ENCODE results near the gene EP400.
"Not testable (repeated sequence)": the region's sequence is repeated elsewhere in the genome, so short reads cannot be mapped to it uniquely, and the experiment has no call there.

Gene EP400

DNA sequence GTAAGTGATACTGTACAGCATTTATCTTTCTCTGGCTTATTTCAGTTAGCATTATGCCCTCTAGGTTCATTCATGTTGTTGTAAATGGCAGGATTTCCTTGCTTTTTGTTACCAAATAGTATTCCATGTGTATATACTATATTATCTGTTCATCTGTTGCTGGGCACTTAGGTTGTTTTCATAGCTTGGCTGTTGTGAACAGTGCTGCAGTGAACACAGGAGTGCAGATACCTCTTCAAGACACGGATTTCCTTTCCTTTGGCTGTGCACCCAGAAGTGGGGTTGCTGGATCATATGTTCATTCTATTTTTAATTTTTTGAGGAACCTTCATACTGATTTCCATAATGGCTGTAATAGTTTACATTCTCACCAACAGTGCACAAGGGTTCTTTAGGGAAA, 21.5 kb downstream of the EP400 start:
- no peaks in the 10 kb centered on the region for H3K9me3 ChIP-seq (ENCODE audit: control insufficient read depth in 2 of 2, low read length in 2 of 2)
- no peak overlapping the region for H3K27ac ChIP-seq (ENCODE audit: low read depth in 2 of 2, low read length in 2 of 2)
- no peak overlapping the region for H3K9ac ChIP-seq (ENCODE audit: low read depth in 1 of 2, low read length in 2 of 2)

GRCh38 chr12:131975228-131975627, 25.5 kb downstream of the EP400 start:
- Histone ChIP-seq H3K27ac (ENCODE audit: low read depth in 2 of 2, low read length in 2 of 2) (no peak overlapping the region), H3K4me1 (ENCODE audit: control insufficient read depth in 2 of 2, insufficient read depth in 2 of 2, low read length in 2 of 2) (no peaks in the 10 kb centered on the region), H3K4me3 (ENCODE audit: low read length in 2 of 2) (no peak overlapping the region), H3K27me3 (ENCODE audit: control insufficient read depth in 2 of 2, insufficient read depth in 2 of 2, low read length in 2 of 2) (no peaks in the 10 kb centered on the region), H3K9ac (ENCODE audit: low read depth in 1 of 2, low read length in 2 of 2) (no peak overlapping the region), H3K9me3 (ENCODE audit: control insufficient read depth in 2 of 2, low read length in 2 of 2) (no peaks in the 10 kb centered on the region), H3K36me3 (ENCODE audit: control insufficient read depth in 2 of 2, insufficient read depth in 2 of 2, low read length in 2 of 2) (peaks cover 6% of the 10 kb centered on the region in 2 donors)

More for the DNA sequence above, 21.5 kb downstream of the EP400 start:
- Histone ChIP-seq H3K36me3 (ENCODE audit: control insufficient read depth in 2 of 2, insufficient read depth in 2 of 2, low read length in 2 of 2) (no peaks in the 10 kb centered on the region), H3K4me1 (ENCODE audit: control insufficient read depth in 2 of 2, insufficient read depth in 2 of 2, low read length in 2 of 2) (no peaks in the 10 kb centered on the region), H3K4me3 (ENCODE audit: low read length in 2 of 2) (no peak overlapping the region), H3K27me3 (ENCODE audit: control insufficient read depth in 2 of 2, insufficient read depth in 2 of 2, low read length in 2 of 2) (no peaks in the 10 kb centered on the region)

- H3K36me3 ChIP-seq (ENCODE audit: control insufficient read depth in 2 of 2, insufficient read depth in 2 of 2, low read length in 2 of 2) = peaks cover 30 to 36% of the 10 kb centered on the region in 2 donors
- H3K27ac ChIP-seq (ENCODE audit: low read depth in 2 of 2, low read length in 2 of 2) = no peak overlapping the region
- no peaks in the 10 kb centered on the region for H3K27me3 ChIP-seq (ENCODE audit: control insufficient read depth in 2 of 2, insufficient read depth in 2 of 2, low read length in 2 of 2)
- no peaks in the 10 kb centered on the region for H3K9me3 ChIP-seq (ENCODE audit: control insufficient read depth in 2 of 2, low read length in 2 of 2)
- H3K4me3 ChIP-seq (ENCODE audit: low read length in 2 of 2) = no peak overlapping the region
- H3K9ac ChIP-seq (ENCODE audit: low read depth in 1 of 2, low read length in 2 of 2) = no peak overlapping the region
- H3K4me1 ChIP-seq (ENCODE audit: control insufficient read depth in 2 of 2, insufficient read depth in 2 of 2, low read length in 2 of 2) = no peaks in the 10 kb centered on the region
Observed at GRCh38 chr12:131979606-131980005, 29.9 kb downstream of the EP400 start.

DNA sequence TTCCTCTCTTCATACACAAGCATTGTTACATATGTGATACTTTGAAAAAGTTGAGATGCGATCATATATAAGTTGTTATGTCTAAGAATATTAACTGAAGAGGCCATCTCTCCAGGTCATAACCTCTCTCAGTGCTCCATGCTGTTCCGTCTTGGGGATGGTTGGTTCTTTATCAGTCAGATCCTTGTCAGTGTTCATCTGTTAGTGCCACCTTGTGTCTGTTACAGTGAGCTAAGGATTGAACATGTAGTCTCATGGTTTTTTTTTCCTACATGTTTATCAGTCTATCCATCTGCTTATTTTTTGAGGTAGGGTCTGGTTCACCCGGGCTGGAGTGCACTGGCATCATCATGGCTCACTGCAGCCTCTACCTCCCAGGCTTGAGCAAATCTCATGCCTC, 30.5 kb downstream of the EP400 start:
- Histone ChIP-seq H3K9ac (ENCODE audit: low read depth in 1 of 2, low read length in 2 of 2) (no peak overlapping the region), H3K4me1 (ENCODE audit: control insufficient read depth in 2 of 2, insufficient read depth in 2 of 2, low read length in 2 of 2) (no peaks in the 10 kb centered on the region), H3K36me3 (ENCODE audit: control insufficient read depth in 2 of 2, insufficient read depth in 2 of 2, low read length in 2 of 2) (peaks cover 30 to 40% of the 10 kb centered on the region in 2 donors), H3K27me3 (ENCODE audit: control insufficient read depth in 2 of 2, insufficient read depth in 2 of 2, low read length in 2 of 2) (no peaks in the 10 kb centered on the region), H3K27ac (ENCODE audit: low read depth in 2 of 2, low read length in 2 of 2) (no peak overlapping the region), H3K4me3 (ENCODE audit: low read length in 2 of 2) (no peak overlapping the region), H3K9me3 (ENCODE audit: control insufficient read depth in 2 of 2, low read length in 2 of 2) (no peaks in the 10 kb centered on the region)

GRCh38 chr12:131981388-131981787, 31.6 kb downstream of the EP400 start:
- H3K4me1 ChIP-seq (ENCODE audit: control insufficient read depth in 2 of 2, insufficient read depth in 2 of 2, low read length in 2 of 2) = no peaks in the 10 kb centered on the region
- no peak overlapping the region for H3K27ac ChIP-seq (ENCODE audit: low read depth in 2 of 2, low read length in 2 of 2)
- H3K27me3 ChIP-seq (ENCODE audit: control insufficient read depth in 2 of 2, insufficient read depth in 2 of 2, low read length in 2 of 2) = no peaks in the 10 kb centered on the region
- H3K9ac ChIP-seq (ENCODE audit: low read depth in 1 of 2, low read length in 2 of 2) = no peak overlapping the region
- no peaks in the 10 kb centered on the region for H3K9me3 ChIP-seq (ENCODE audit: control insufficient read depth in 2 of 2, low read length in 2 of 2)
- peaks cover 30 to 43% of the 10 kb centered on the region in 2 donors for H3K36me3 ChIP-seq (ENCODE audit: control insufficient read depth in 2 of 2, insufficient read depth in 2 of 2, low read length in 2 of 2)
- H3K4me3 ChIP-seq (ENCODE audit: low read length in 2 of 2) = no peak overlapping the region

DNA sequence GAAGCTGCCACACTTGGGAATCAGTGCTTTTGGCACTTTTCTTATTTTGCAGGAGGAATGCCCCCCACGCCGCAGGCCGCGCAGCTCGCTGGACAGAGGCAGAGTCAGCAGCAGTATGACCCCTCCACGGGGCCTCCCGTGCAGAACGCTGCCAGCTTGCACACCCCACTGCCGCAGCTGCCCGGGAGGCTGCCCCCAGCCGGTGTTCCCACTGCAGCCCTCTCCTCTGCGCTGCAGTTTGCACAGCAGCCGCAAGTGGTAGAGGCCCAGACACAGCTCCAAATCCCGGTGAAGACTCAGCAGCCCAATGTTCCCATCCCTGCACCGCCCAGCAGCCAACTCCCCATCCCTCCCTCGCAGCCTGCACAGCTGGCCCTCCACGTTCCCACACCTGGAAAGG, 32.3 kb downstream of the EP400 start:
- Histone ChIP-seq H3K36me3 (ENCODE audit: control insufficient read depth in 2 of 2, insufficient read depth in 2 of 2, low read length in 2 of 2) (peaks cover 35 to 49% of the 10 kb centered on the region in 2 donors), H3K27ac (ENCODE audit: low read depth in 2 of 2, low read length in 2 of 2) (no peak overlapping the region)

DNA sequence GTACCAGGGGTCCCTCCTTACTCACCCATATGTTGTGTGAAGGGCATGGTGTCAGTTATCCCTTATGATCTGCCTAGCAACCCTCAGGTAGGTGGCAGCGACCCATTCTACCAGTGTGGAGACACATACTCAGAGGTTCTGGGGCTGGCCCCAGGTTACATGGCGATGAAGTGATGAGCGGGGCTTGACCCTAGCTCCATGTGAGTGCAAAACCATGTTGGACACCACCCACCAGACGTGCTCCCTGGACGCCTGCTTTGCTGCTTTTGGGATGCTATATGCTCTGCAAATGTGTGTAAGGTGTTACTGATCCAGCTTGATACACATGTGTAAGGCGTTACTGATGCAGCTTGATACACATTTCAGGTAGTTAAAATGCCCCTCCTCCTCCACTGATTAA, 33.3 kb downstream of the EP400 start:
- Histone ChIP-seq H3K27ac (ENCODE audit: low read depth in 2 of 2, low read length in 2 of 2) (no peak overlapping the region), H3K36me3 (ENCODE audit: control insufficient read depth in 2 of 2, insufficient read depth in 2 of 2, low read length in 2 of 2) (peaks cover 42 to 58% of the 10 kb centered on the region in 2 donors), H3K4me1 (ENCODE audit: control insufficient read depth in 2 of 2, insufficient read depth in 2 of 2, low read length in 2 of 2) (no peaks in the 10 kb centered on the region), H3K9me3 (ENCODE audit: control insufficient read depth in 2 of 2, low read length in 2 of 2) (no peaks in the 10 kb centered on the region), H3K4me3 (ENCODE audit: low read length in 2 of 2) (no peak overlapping the region), H3K27me3 (ENCODE audit: control insufficient read depth in 2 of 2, insufficient read depth in 2 of 2, low read length in 2 of 2) (no peaks in the 10 kb centered on the region), H3K9ac (ENCODE audit: low read depth in 1 of 2, low read length in 2 of 2) (no peak overlapping the region)

More for the DNA sequence above, 32.3 kb downstream of the EP400 start:
- Histone ChIP-seq H3K9me3 (ENCODE audit: control insufficient read depth in 2 of 2, low read length in 2 of 2) (no peaks in the 10 kb centered on the region), H3K9ac (ENCODE audit: low read depth in 1 of 2, low read length in 2 of 2) (no peak overlapping the region), H3K27me3 (ENCODE audit: control insufficient read depth in 2 of 2, insufficient read depth in 2 of 2, low read length in 2 of 2) (no peaks in the 10 kb centered on the region), H3K4me3 (ENCODE audit: low read length in 2 of 2) (no peak overlapping the region), H3K4me1 (ENCODE audit: control insufficient read depth in 2 of 2, insufficient read depth in 2 of 2, low read length in 2 of 2) (no peaks in the 10 kb centered on the region)

DNA sequence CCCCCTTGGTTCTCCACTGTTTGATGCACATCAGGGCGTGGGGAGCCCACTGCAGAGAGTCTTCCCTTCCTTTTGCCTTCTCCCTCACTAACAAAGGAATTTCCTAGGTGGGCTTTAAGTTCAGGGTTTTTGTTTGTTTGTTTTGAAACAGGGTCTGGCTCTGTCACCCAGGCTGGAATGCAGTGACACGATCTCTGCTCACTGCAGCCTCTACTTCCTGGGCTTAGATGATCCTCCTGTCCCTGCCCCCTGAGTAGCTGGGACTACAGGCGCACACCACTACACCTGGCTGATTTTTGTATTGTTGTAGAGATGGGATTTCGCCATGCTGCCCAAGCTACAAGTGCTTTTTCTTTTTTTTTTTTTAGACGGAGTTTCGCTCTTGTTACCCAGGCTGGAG, 33.8 kb downstream of the EP400 start:
- Histone ChIP-seq H3K9me3 (ENCODE audit: control insufficient read depth in 2 of 2, low read length in 2 of 2) (no peaks in the 10 kb centered on the region), H3K4me1 (ENCODE audit: control insufficient read depth in 2 of 2, insufficient read depth in 2 of 2, low read length in 2 of 2) (no peaks in the 10 kb centered on the region), H3K36me3 (ENCODE audit: control insufficient read depth in 2 of 2, insufficient read depth in 2 of 2, low read length in 2 of 2) (peaks cover 47 to 63% of the 10 kb centered on the region in 2 donors), H3K27me3 (ENCODE audit: control insufficient read depth in 2 of 2, insufficient read depth in 2 of 2, low read length in 2 of 2) (no peaks in the 10 kb centered on the region), H3K4me3 (ENCODE audit: low read length in 2 of 2) (no peak overlapping the region), H3K27ac (ENCODE audit: low read depth in 2 of 2, low read length in 2 of 2) (no peak overlapping the region), H3K9ac (ENCODE audit: low read depth in 1 of 2, low read length in 2 of 2) (no peak overlapping the region)

- Histone ChIP-seq H3K9ac (ENCODE audit: low read depth in 1 of 2, low read length in 2 of 2) (no peak overlapping the region), H3K36me3 (ENCODE audit: control insufficient read depth in 2 of 2, insufficient read depth in 2 of 2, low read length in 2 of 2) (peaks cover 54 to 71% of the 10 kb centered on the region in 2 donors), H3K4me3 (ENCODE audit: low read length in 2 of 2) (no peak overlapping the region), H3K4me1 (ENCODE audit: control insufficient read depth in 2 of 2, insufficient read depth in 2 of 2, low read length in 2 of 2) (no peaks in the 10 kb centered on the region), H3K27me3 (ENCODE audit: control insufficient read depth in 2 of 2, insufficient read depth in 2 of 2, low read length in 2 of 2) (no peaks in the 10 kb centered on the region), H3K9me3 (ENCODE audit: control insufficient read depth in 2 of 2, low read length in 2 of 2) (no peaks in the 10 kb centered on the region), H3K27ac (ENCODE audit: low read depth in 2 of 2, low read length in 2 of 2) (no peak overlapping the region)
Observed at GRCh38 chr12:131984334-131984733, 34.6 kb downstream of the EP400 start.

- H3K9ac ChIP-seq (ENCODE audit: low read depth in 1 of 2, low read length in 2 of 2); H3K4me3 ChIP-seq (ENCODE audit: low read length in 2 of 2); H3K27me3 ChIP-seq (ENCODE audit: control insufficient read depth in 2 of 2, insufficient read depth in 2 of 2, low read length in 2 of 2); H3K9me3 ChIP-seq (ENCODE audit: control insufficient read depth in 2 of 2, low read length in 2 of 2); H3K4me1 ChIP-seq (ENCODE audit: control insufficient read depth in 2 of 2, insufficient read depth in 2 of 2, low read length in 2 of 2); H3K27ac ChIP-seq (ENCODE audit: low read depth in 2 of 2, low read length in 2 of 2): not testable (repeated sequence)
- peaks cover 55 to 74% of the 10 kb centered on the region in 2 donors for H3K36me3 ChIP-seq (ENCODE audit: control insufficient read depth in 2 of 2, insufficient read depth in 2 of 2, low read length in 2 of 2)
Observed at GRCh38 chr12:131985510-131985875, 35.8 kb downstream of the EP400 start.

GRCh38 chr12:131986361-131986760, 36.6 kb downstream of the EP400 start:
- Histone ChIP-seq H3K27me3 (ENCODE audit: control insufficient read depth in 2 of 2, insufficient read depth in 2 of 2, low read length in 2 of 2) (no peaks in the 10 kb centered on the region), H3K9ac (ENCODE audit: low read depth in 1 of 2, low read length in 2 of 2) (no peak overlapping the region), H3K27ac (ENCODE audit: low read depth in 2 of 2, low read length in 2 of 2) (no peak overlapping the region), H3K36me3 (ENCODE audit: control insufficient read depth in 2 of 2, insufficient read depth in 2 of 2, low read length in 2 of 2) (peaks cover 57 to 77% of the 10 kb centered on the region in 2 donors), H3K9me3 (ENCODE audit: control insufficient read depth in 2 of 2, low read length in 2 of 2) (no peaks in the 10 kb centered on the region), H3K4me3 (ENCODE audit: low read length in 2 of 2) (no peak overlapping the region), H3K4me1 (ENCODE audit: control insufficient read depth in 2 of 2, insufficient read depth in 2 of 2, low read length in 2 of 2) (no peaks in the 10 kb centered on the region)
